CD4-positive, alpha-beta T cell (primary cell): Measurements from ENCODE around the gene UGDH. TPM values are rescaled to one million over a fixed set of nuclear protein-coding genes. Genes with fewer than 3 reads are reported as not detected.

Experiments used
- ATAC-seq: fragments of 200-7000 bp; cut with Tn5 transposase; one replicate; pipeline ENCODE4 v1.10.0; 2022; ENCODE audit warnings: mild to moderate bottlenecking; ENCODE audit not compliant: poor library complexity
- CTCF ChIA-PET: fragments of 350-600 bp; sonication (Branson Sonifier 250); formaldehyde crosslinking; loops from one replicate; lab custom pipeline; 2021; ENCODE audit warnings: antibody characterized with exemption, inconsistent platforms; lab: Charles Lee
- POLR2A ChIA-PET: fragments of 350-600 bp; sonication (Branson Sonifier 250); formaldehyde crosslinking; loops from one replicate; lab custom pipeline; 2021; ENCODE audit warnings: antibody characterized with exemption, inconsistent platforms; lab: Charles Lee
- DNase-seq, 14 experiments: peaks; one replicate each; pipeline ENCODE4 v3.0.0-alpha.2; 2013 to 2020; ENCODE audit warnings: mixed read lengths in 2 of 14
- H3K27ac ChIP-seq, 2 donors: one replicate each; pipeline versions ENCODE4 v1.5.1 to v1.7.0; 2013; ENCODE audit warnings: low read length in 2 of 2, low read depth in 1 of 2, mild to moderate bottlenecking in 1 of 2
- H3K27me3 ChIP-seq, 2 experiments: 1 replicate in 1 of 2; 2 replicates in 1 of 2; pipeline versions ENCODE4 v1.6.1 to v1.7.0; 2013; ENCODE audit warnings: low read length in 2 of 2, control low read depth in 1 of 2, mild to moderate bottlenecking in 1 of 2, moderate library complexity in 1 of 2; ENCODE audit not compliant: insufficient read depth in 2 of 2, control insufficient read depth in 1 of 2
- H3K36me3 ChIP-seq: one replicate; pipeline ENCODE4 v1.6.1; 2013; ENCODE audit warnings: low read length, control low read depth; ENCODE audit not compliant: insufficient read depth
- H3K4me1 ChIP-seq: one replicate; pipeline ENCODE4 v1.6.1; 2013; ENCODE audit warnings: low read length, control low read depth; ENCODE audit not compliant: insufficient read depth
- H3K4me3 ChIP-seq: one replicate; pipeline ENCODE4 v1.5.1; 2013; ENCODE audit warnings: mild to moderate bottlenecking, low read length, moderate library complexity
- H3K9me3 ChIP-seq, 2 experiments: 1 replicate in 1 of 2; 2 replicates in 1 of 2; pipeline versions ENCODE4 v1.6.1 to v1.7.0; 2013; ENCODE audit warnings: low read length in 2 of 2, mild to moderate bottlenecking in 2 of 2, control low read depth in 1 of 2, moderate library complexity in 1 of 2; ENCODE audit not compliant: control insufficient read depth in 1 of 2, insufficient read depth in 1 of 2
- H3K27ac Mint-ChIP-seq: one replicate; pipeline ENCODE4 v1.8.0; 2020; ENCODE audit warnings: mixed read lengths
- H3K27me3 Mint-ChIP-seq: one replicate; pipeline ENCODE4 v1.8.0; 2021; ENCODE audit warnings: mixed read lengths
- H3K36me3 Mint-ChIP-seq: one replicate; pipeline ENCODE4 v1.8.0; 2021; ENCODE audit warnings: low read depth, mixed read lengths
- H3K4me1 Mint-ChIP-seq: one replicate; pipeline ENCODE4 v1.8.0; 2021; ENCODE audit warnings: low read depth, mixed read lengths
- H3K4me3 Mint-ChIP-seq: one replicate; pipeline ENCODE4 v1.8.0; 2020; ENCODE audit warnings: mild to moderate bottlenecking, mixed read lengths
- H3K9me3 Mint-ChIP-seq: one replicate; pipeline ENCODE4 v1.8.0; 2020; ENCODE audit warnings: mixed read lengths
- CTCF ChIP-seq: fragments of 200-600 bp; IDR thresholded peaks from one replicate; pipeline ENCODE4 v1.8.0; 2022; ENCODE audit warnings: antibody characterized with exemption, mild to moderate bottlenecking
- intact Hi-C, 2 experiments: fragments of 100-400 bp; cut with DNase I in 1 of 2; cut with micrococcal nuclease in 1 of 2; formaldehyde crosslinking; loops; one replicate each; pipeline versions ENCODE4 v1.15.1 to v1.9.0; 2023 to 2025; cut with DNase I, micrococcal nuclease
- total RNA-seq, 174 experiments: library from RNA in 2 of 174; stranded (reverse) in 2 of 174; gene quantifications; one replicate each; pipeline ENCODE4 v1.2.3 and lab custom pipeline; 2021 to 2026

The UGDH gene
- total RNA-seq, 2 experiments from 2014 or later: 3.5 to 3.7 TPM

DNA sequence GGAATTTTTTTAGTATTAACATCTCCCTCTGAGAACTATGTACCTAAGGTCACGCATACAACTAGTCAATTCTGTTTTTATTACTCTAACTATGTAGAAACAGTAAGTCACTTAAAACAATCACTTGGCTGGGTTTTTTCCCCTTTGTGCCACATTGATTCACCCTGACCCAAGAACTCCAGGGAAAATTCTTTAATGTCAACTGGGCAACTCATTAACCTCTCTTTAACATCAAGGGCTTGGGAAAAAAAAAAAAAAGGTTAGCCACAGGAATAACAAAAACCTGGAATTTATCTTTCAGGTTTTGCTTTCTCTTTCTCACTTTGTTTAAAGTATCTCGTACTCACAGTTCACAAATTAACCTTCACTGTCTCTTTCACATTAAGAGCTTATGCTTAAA lies 76.6 kb downstream of the UGDH start:
- Mint-ChIP-seq H3K27me3 (no peaks in the 10 kb centered on the region), H3K4me3 (no peak overlapping the region), H3K9me3 (no peaks in the 10 kb centered on the region), H3K4me1 (peaks cover 20% of the 10 kb centered on the region), H3K27ac (peak overlapping the region; percentile 32), H3K36me3 (peaks cover 58% of the 10 kb centered on the region)
- peaks cover 48% of the 10 kb centered on the region for H3K36me3 ChIP-seq
- POLR2A ChIA-PET: interaction anchor here (0.5 to 0.9 kb wide), 3 partner anchors 21 to 393 kb away, joined by 3 read pairs; no protein-coding TSS in a partner anchor
- H3K9me3 ChIP-seq: peaks cover 0 to 5% of the 10 kb centered on the region in 2 experiments
- TF ChIP-seq CTCF: no peak
- intact Hi-C loops: loop anchor here in 1 of 2 experiments (5.0 to 10.0 kb wide), 3 partner anchors 98 to 1766 kb away; partner anchors contain the start of gene RELL1
- peaks cover 12% of the 10 kb centered on the region for H3K4me1 ChIP-seq
- no peak for DNase-seq
- H3K27ac ChIP-seq: peak overlapping the region in 1 of 2 donors; percentile 21
- no peak for ATAC-seq
- no peak overlapping the region for H3K4me3 ChIP-seq
- CTCF ChIA-PET: no interaction called here
- H3K27me3 ChIP-seq: no peaks in the 10 kb centered on the region

Other genes with a start within 250 kb of the UGDH start
- gene RFC1, start 161.1 kb downstream of the UGDH start, total RNA-seq: 100 to 1,000 TPM in 1 of 2 experiments, 10 to 100 TPM in 1; 97.0 to 104 TPM
- gene KLB, start 120.5 kb downstream of the UGDH start, total RNA-seq: not detected
- gene RPL9, start 68.5 kb downstream of the UGDH start, total RNA-seq: 1,000 to 10,000 TPM; 2,639 to 2,826 TPM
- 10 to 100 TPM; 10.0 to 10.1 TPM for gene LIAS, start 68.4 kb downstream of the UGDH start, total RNA-seq
- gene SMIM14, start 111.4 kb upstream of the UGDH start, total RNA-seq: 1 to 10 TPM; 2.0 to 3.1 TPM
- gene UBE2K, start 170.7 kb upstream of the UGDH start, total RNA-seq: 10 to 100 TPM; 35.9 to 41.3 TPM